ENCODE measurements around the gene ARL6IP5. TPM values are rescaled to one million over a fixed set of nuclear protein-coding genes. Genes with fewer than 3 reads are reported as not detected.

Gene ARL6IP5
- polyA plus RNA-seq (2014; cell fraction: cytosol; rRNA removed): 17.7 and 18.9 TPM in 2 replicates
- 12.4 and 17.5 TPM in 2 replicates for polyA plus RNA-seq (2014; cell fraction: nucleus; rRNA removed)

- peak; percentile 88 for DNase-seq (ENCODE audit: low spot score)
Measured at GRCh38 chr3:69084326-69085167, at the start of gene ARL6IP5. TSS of gene ARL6IP5 (plus strand) at chr3:69084937. CDS start at chr3:69085048, 111 bp downstream.

- DNase-seq (ENCODE audit: low spot score): no peak
Measured at GRCh38 chr3:69044608-69045007, 40.1 kb upstream of the ARL6IP5 start.

DNA sequence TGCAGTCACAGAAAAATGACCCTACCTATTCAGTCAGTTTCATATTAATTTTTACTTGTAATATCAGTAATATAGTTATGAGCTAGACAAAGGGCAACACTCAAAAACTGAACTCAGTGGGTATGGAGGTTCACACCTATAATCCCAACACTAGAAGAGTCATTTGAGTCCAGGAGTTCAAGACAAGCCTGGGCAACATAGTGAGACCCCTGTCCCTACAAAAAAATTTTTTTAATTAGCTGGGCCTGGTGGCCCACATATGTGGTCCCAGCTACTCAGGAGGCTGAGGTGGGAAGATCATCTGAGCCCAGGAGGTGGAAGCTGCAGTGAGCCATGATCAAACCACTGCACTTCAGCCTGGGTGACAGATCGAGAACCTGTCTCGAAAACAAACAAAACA, 35.7 kb upstream of the ARL6IP5 start:
- no peak for DNase-seq (ENCODE audit: low spot score)

- DNase-seq (ENCODE audit: low spot score): peak; percentile 96
Measured at GRCh38 chr3:69051756-69052471, 32.8 kb upstream of the ARL6IP5 start, which contains the start of gene TMF1. TSS of gene TMF1 (minus strand) at chr3:69052333. CDS start at chr3:69052086, 247 bp downstream.

GRCh38 chr3:69052472-69052898, 32.3 kb upstream of the ARL6IP5 start:
- DNase-seq (ENCODE audit: low spot score): no peak

DNA sequence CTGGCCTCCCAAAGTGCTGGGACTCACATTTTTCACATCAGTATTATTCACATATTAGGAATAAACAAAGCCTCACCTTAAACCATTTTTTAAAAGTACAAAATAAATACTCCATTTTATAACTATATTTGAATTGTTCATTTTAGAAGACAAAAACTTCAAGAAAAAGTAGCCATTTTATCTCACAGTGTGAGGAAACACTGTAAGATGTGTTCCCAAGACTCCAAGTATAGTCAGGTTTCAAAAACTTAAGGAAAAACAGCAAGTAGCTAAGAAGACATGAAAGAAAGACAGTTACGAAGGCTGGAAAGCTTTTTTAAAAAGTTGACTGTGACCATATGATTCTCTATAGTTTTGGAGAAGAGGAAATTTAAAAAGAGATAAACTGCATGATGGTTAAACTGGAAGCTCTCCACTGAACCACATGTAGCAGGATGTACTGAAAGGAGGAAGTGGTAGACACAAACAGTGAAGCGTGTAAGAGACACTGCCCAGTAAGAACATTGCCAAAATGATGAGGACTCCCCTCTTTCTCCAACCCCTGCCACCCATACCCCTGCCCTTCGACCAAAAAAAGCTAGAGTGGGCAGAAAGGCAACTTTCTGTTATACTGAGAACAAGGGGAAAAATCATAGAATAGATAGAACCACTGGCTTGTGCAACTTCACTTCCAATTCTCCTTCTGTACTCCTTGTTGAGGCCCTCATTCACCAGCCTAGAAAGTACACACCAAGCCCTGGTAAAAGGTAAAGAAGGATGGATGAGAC, 26.4 kb upstream of the ARL6IP5 start:
- DNase-seq (ENCODE audit: low spot score): no peak

GRCh38 chr3:69058947-69059224, 25.9 kb upstream of the ARL6IP5 start:
- DNase-seq (ENCODE audit: low spot score): no peak

- no peak for DNase-seq (ENCODE audit: low spot score)
Measured at GRCh38 chr3:69059688-69060087, 25.0 kb upstream of the ARL6IP5 start.

- no peak for DNase-seq (ENCODE audit: low spot score)
Measured at GRCh38 chr3:69063636-69064035, 21.1 kb upstream of the ARL6IP5 start.

DNA sequence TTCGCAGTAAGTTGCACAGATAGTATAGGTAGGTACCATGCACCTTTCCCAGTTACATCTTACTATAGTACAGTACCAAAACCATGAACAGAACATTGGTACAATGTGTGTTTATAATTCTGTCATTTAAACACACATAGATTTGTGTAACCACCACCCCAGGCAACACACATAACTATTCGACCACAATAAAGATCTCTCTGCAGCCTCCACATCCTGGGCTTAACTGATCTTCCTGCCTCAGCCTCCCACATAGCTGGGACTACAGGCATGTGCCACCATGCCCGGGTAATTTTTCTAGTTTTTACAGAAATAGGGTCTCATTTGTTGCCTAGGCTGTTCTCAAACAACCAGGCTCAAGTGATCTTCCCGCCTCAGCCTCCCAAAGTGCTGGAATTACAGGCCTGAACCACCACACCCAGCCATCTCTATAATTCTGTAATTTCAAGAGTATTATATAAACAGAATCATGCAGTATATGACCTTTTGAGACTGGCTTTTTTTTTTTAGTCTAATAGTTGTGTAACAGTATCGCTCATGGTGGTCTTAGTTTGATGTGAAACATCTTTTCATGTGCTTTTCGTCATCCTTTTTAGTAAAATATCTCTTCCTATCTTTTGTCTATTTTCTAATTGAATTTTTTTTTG, 19.3 kb upstream of the ARL6IP5 start:
- no peak for DNase-seq (ENCODE audit: low spot score)

- DNase-seq (ENCODE audit: low spot score): no peak
Measured at GRCh38 chr3:69066121-69066520, 18.6 kb upstream of the ARL6IP5 start.

DNA sequence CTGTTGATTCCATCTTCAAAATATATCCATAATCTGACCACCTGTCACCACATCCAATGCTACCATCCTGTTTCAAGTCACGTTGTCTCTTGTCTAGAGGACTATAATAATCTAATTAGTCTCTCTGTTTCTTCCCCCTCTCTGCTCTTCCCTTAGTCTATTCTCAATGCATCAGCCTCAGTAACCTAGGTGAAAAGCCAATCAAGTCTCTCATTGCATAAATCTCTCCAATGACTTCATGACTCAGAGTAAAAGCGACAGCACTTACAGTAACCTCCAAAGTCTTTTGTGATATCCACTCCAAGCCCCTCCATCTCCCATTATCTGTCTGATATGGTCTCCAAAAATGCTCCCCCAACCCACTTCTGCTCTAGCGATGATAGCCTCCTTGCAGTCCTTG, 11.8 kb upstream of the ARL6IP5 start:
- no peak for DNase-seq (ENCODE audit: low spot score)

GRCh38 chr3:69079269-69080159, 5.2 kb upstream of the ARL6IP5 start:
- DNase-seq (ENCODE audit: low spot score): peak; percentile 14

GRCh38 chr3:69080233-69080920, 4.4 kb upstream of the ARL6IP5 start, which contains the start of gene UBA3:
TSS of gene UBA3 (minus strand) at chr3:69080365. CDS start at chr3:69080353, 12 bp downstream.
- DNase-seq (ENCODE audit: low spot score): peak; percentile 82

GRCh38 chr3:69081583-69082262, 3.0 kb upstream of the ARL6IP5 start:
- DNase-seq (ENCODE audit: low spot score): peak; percentile 66

GRCh38 chr3:69082361-69082760, 2.4 kb upstream of the ARL6IP5 start:
- no peak for DNase-seq (ENCODE audit: low spot score)

- DNase-seq (ENCODE audit: low spot score): no peak
Measured at GRCh38 chr3:69082805-69083204, 1.9 kb upstream of the ARL6IP5 start.

GRCh38 chr3:69085168-69085832, 563 bp downstream of the ARL6IP5 start:
- DNase-seq (ENCODE audit: low spot score): peak; percentile 2

Data from SK-N-DZ (cell line).